Colon (tissue), 2 donors: ENCODE data around the gene NUTM2B.
"Not testable (repeated sequence)": the region's sequence is repeated elsewhere in the genome, so short reads cannot be mapped to it uniquely, and the experiment has no call there.

Experiments
- FAIRE-seq: peaks from 2 replicates; lab custom pipeline; 2012; peaks lifted over from hg19 to GRCh38; lab: Jason Lieb, UNC
- donor health status: control.
- donor health status: control.

NUTM2B gene

DNA sequence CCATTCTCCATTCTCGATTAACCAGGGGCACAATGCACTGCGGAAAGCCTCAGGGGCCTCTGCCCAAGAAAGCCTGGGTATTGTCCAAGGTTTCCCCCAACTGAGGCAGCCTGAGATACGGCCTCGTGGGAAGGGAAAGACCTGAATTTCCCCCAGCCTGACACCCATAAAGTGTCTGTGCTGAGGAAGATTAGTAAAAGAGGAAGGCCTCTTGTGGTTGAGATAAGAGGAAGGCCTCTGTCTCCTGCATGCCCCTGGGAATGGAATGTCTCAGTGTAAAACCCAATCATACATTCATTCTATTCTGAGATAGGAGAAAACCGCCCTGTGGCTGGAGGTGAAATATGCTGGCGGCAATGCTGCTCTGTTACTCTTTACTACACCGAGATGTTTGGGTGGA, 41.8 kb downstream of the NUTM2B start:
- FAIRE-seq = not testable (repeated sequence)

DNA sequence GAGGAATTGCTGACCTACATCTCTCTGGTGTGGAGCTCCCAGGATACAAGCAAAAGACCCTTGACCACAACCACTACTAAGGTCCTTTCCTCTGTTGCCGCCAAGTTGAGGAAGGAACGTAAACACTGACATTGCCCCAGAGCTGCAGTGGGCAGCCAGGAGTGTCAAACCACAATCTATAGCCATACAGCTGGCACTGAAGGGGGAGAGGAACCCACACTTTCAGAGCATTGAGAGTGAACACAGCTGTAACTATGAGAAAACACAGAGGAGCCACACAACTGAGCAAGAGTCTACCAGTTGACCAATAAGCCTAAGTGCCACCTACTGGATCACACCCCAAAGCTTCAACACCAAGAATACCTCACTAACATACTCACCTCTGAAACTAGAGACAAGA, 45.5 kb downstream of the NUTM2B start:
- FAIRE-seq = not testable (repeated sequence)

DNA sequence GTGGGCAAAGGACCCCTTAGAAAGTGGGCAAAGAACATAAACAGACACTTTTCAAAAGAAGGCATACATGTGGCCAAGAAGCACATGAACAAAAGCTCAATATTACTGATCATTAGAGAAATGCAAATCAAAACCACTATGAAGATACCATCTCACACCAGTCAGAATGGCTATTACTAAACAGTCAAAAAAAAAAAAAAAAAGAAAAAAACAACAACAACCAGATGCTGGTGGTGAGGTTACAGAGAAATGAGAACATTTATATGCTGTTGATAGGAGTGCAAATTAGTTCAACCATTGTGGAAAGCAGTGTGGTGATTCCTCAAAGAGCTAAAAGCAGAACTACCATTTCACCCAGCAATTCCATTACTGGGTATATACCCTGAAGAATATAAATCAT, 50.6 kb downstream of the NUTM2B start:
- not testable (repeated sequence) for FAIRE-seq

DNA sequence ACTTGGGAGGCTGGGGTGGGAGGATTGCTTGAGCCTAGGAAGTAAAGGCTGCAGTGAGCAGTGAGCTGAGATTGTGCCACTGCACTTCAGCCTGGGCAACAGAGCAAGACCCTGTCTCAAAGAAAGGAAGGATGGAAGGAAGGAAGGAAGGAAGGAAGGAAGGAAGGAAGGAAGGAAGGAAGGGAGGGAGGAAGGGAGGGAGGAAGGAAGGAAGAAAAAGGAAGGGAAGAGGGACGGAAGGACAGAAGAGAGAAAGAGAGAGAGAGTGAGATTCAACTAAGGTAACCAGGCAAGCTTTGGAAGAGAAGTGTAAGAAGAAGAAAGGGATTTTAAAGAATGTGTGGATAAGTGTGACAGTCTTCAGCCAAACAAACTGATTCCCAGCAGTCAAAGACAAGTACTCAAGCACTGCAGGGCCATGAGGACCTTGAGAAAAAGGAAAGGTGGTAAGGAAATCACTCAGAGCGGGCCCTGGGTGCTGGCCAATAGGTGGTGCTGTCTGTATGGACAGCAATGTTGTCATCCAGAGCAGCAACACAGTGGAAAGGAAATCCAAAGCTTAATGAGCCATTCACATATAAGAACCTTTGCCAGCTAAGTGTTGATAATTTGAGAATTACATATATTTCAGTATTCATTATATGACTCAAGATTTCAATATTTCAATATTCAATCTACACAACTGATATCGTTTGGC, 55.4 kb downstream of the NUTM2B start:
- FAIRE-seq = not testable (repeated sequence)
